ENCODE measurements around the gene HPSE2. TPM values are rescaled to one million over a fixed set of nuclear protein-coding genes. Genes with fewer than 3 reads are reported as not detected.
"Not testable (repeated sequence)": the region's sequence is repeated elsewhere in the genome, so short reads cannot be mapped to it uniquely, and the experiment has no call there.

Gene HPSE2
- total and polyA plus RNA-seq, 7 experiments from 2014 or later: not detected

DNA sequence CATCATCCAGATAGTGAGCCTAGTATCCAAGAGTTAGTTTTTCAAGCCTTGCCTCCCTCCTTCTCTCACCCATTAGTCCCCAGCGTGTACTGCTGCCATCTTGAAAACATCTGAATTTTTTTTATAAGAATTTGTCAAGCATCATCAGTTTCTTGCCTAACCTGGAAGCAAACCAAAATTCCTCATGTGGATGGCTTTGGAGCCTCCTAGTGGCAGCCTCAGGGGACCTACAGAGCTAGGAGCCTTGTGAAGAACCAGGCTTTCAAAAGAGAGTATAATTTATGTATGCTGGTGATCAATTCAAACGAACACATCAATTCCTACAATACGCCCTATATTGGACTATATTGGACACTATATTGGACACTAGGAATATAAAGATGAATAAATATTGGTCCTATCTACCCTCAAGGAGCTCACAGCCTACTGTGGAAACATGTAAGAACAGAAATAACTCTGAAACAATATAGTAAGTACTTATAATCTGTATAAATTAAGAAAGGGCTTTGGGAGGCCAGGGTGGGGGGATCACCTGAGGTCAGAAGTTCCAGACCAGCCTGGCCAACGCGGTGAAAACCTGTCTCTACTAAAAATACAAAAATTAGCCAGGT is 63.4 kb downstream of the HPSE2 start:
- H3K4me3 ChIP-seq (ENCODE audit: low read length): no peak overlapping the region
- no peaks in the 10 kb centered on the region for H3K36me3 ChIP-seq (ENCODE audit: control insufficient read depth in 2 of 3, insufficient read depth in 3 of 3, low read length in 3 of 3)
- Mint-ChIP-seq H3K27ac (no peak overlapping the region), H3K4me1 (no peaks in the 10 kb centered on the region), H3K27me3 (peaks cover 2 to 31% (median 14%) of the 10 kb centered on the region in 5 donors), H3K36me3 (no peaks in the 10 kb centered on the region), H3K4me3 (no peak overlapping the region), H3K9me3 (peaks cover 0 to 10% (median 0%) of the 10 kb centered on the region in 11 donors)
- no peaks in the 10 kb centered on the region for H3K9me3 ChIP-seq (ENCODE audit: control insufficient read depth in 2 of 3, low read length in 3 of 3)
- H3K27me3 ChIP-seq (ENCODE audit: control insufficient read depth in 2 of 2, insufficient read depth in 2 of 2, low read length in 2 of 2): no peaks in the 10 kb centered on the region
- no peak overlapping the region for H3K27ac ChIP-seq (ENCODE audit: low read depth, low read length)
- intact Hi-C loops (cut with micrococcal nuclease): no loop called here
- POLR2A ChIA-PET: no interaction called here
- DNase-seq (no peak), ATAC-seq (no peak)
- CTCF ChIA-PET: no interaction called here
- no peaks in the 10 kb centered on the region for H3K4me1 ChIP-seq (ENCODE audit: control insufficient read depth in 2 of 2, insufficient read depth in 2 of 2, low read length in 2 of 2)

DNA sequence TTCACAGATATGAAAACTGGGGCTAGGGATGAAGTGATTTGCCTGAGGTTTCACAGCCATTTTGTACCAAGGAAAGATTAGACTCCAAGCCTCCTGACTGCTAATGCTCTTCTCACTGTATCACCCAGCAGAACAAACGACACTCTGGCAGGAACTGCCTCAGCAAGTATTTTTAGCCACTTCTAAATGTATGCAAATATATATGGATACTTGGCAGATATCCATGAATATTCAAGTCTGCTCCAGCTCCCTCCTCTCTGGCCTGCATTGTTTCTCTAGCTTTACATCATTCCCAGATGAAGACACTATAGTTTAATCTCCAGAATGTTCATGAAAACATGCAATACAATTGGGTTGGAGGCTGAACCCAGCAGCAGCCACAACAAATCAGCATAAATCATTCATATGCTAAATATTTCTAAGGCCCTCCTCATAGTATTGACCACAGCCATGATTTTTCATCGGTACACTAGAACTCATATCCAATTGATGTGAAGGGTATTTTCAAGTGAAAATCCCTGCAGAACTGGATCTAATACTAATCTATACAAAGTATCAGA is 65.5 kb downstream of the HPSE2 start:
- H3K9me3 ChIP-seq (ENCODE audit: control insufficient read depth in 2 of 3, low read length in 3 of 3): no peaks in the 10 kb centered on the region
- no peak overlapping the region for H3K4me3 ChIP-seq (ENCODE audit: low read length)
- Mint-ChIP-seq H3K9me3 (peaks cover 0 to 10% (median 0%) of the 10 kb centered on the region in 11 donors), H3K4me3 (no peak overlapping the region), H3K27me3 (peaks cover 0 to 27% (median 6%) of the 10 kb centered on the region in 5 donors), H3K36me3 (no peaks in the 10 kb centered on the region), H3K27ac (no peak overlapping the region), H3K4me1 (no peaks in the 10 kb centered on the region)
- no peak overlapping the region for H3K27ac ChIP-seq (ENCODE audit: low read depth, low read length)
- ATAC-seq (no peak), DNase-seq (no peak)
- no peaks in the 10 kb centered on the region for H3K27me3 ChIP-seq (ENCODE audit: control insufficient read depth in 2 of 2, insufficient read depth in 2 of 2, low read length in 2 of 2)
- POLR2A ChIA-PET: no interaction called here
- no peaks in the 10 kb centered on the region for H3K36me3 ChIP-seq (ENCODE audit: control insufficient read depth in 2 of 3, insufficient read depth in 3 of 3, low read length in 3 of 3)
- intact Hi-C loops (cut with micrococcal nuclease): no loop called here
- CTCF ChIA-PET: no interaction called here
- H3K4me1 ChIP-seq (ENCODE audit: control insufficient read depth in 2 of 2, insufficient read depth in 2 of 2, low read length in 2 of 2): no peaks in the 10 kb centered on the region

DNA sequence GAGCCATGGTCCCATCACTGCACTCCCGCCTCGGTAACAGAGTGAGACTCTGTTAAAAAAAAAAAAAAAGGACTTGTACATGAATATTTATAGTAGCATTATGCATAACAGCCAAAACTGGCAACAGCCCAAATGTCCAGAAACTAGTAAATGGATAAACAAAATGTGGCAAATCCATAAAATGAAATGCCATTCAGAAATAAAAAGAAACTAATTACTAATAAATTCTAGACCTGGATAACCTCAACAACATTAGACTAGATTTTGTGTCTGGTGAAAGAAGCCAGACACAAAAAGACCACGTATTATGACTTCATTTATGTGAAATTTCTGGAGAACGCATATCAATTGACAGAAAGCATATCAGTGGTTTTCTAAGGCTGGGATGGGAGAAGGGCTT is 74.5 kb downstream of the HPSE2 start:
- H3K27ac Mint-ChIP-seq: no peak overlapping the region
- H3K4me3 Mint-ChIP-seq: no peak overlapping the region
- peaks cover 0 to 4% (median 0%) of the 10 kb centered on the region in 11 donors for H3K9me3 Mint-ChIP-seq
- CTCF ChIA-PET: no interaction called here
- no peaks in the 10 kb centered on the region for H3K36me3 Mint-ChIP-seq
- Histone ChIP-seq H3K27me3 (ENCODE audit: control insufficient read depth in 2 of 2, insufficient read depth in 2 of 2, low read length in 2 of 2) (no peaks in the 10 kb centered on the region), H3K9me3 (ENCODE audit: control insufficient read depth in 2 of 3, low read length in 3 of 3) (no peaks in the 10 kb centered on the region), H3K27ac (ENCODE audit: low read depth, low read length) (no peak overlapping the region), H3K4me3 (ENCODE audit: low read length) (no peak overlapping the region), H3K36me3 (ENCODE audit: control insufficient read depth in 2 of 3, insufficient read depth in 3 of 3, low read length in 3 of 3) (no peaks in the 10 kb centered on the region), H3K4me1 (ENCODE audit: control insufficient read depth in 2 of 2, insufficient read depth in 2 of 2, low read length in 2 of 2) (no peaks in the 10 kb centered on the region)
- intact Hi-C loops (cut with micrococcal nuclease): no loop called here
- no peaks in the 10 kb centered on the region for H3K27me3 Mint-ChIP-seq
- no peak for DNase-seq
- H3K4me1 Mint-ChIP-seq: no peaks in the 10 kb centered on the region
- POLR2A ChIA-PET: no interaction called here
- ATAC-seq: no peak

DNA sequence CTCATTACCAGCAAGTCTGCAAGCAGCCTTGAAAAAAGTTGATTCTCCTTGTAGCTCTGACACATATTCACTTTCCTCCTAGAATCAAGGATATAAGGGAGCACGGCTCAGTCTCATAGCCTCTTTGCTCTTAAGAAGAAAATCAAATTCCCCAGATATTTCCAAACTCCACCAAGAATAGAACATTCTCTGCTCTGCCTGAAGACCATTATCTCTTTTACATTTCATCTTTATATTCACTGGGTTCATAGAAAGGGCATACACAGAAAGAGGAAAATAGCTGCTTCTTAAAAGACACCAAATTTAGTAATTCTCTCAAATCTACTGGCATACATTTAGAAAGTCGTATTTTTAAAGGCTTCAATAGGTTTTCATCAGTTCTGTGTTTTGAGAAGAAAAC is 92.0 kb downstream of the HPSE2 start:
- ATAC-seq: no peak
- H3K4me3 ChIP-seq (ENCODE audit: low read length): no peak overlapping the region
- peaks cover 0 to 4% (median 0%) of the 10 kb centered on the region in 11 donors for H3K9me3 Mint-ChIP-seq
- CTCF ChIA-PET: no interaction called here
- peaks cover 0 to 4% (median 0%) of the 10 kb centered on the region in 5 donors for H3K27me3 Mint-ChIP-seq
- H3K27ac Mint-ChIP-seq: no peak overlapping the region
- no peak overlapping the region for H3K4me3 Mint-ChIP-seq
- H3K27ac ChIP-seq (ENCODE audit: low read depth, low read length): no peak overlapping the region
- no peaks in the 10 kb centered on the region for H3K9me3 ChIP-seq (ENCODE audit: control insufficient read depth in 2 of 3, low read length in 3 of 3)
- H3K36me3 ChIP-seq (ENCODE audit: control insufficient read depth in 2 of 3, insufficient read depth in 3 of 3, low read length in 3 of 3): no peaks in the 10 kb centered on the region
- POLR2A ChIA-PET: no interaction called here
- H3K4me1 ChIP-seq (ENCODE audit: control insufficient read depth in 2 of 2, insufficient read depth in 2 of 2, low read length in 2 of 2): no peaks in the 10 kb centered on the region
- H3K36me3 Mint-ChIP-seq: no peaks in the 10 kb centered on the region
- H3K27me3 ChIP-seq (ENCODE audit: control insufficient read depth in 2 of 2, insufficient read depth in 2 of 2, low read length in 2 of 2): peaks cover 0 to 3% of the 10 kb centered on the region in 2 donors
- no peaks in the 10 kb centered on the region for H3K4me1 Mint-ChIP-seq
- no peak for DNase-seq
- intact Hi-C loops (cut with micrococcal nuclease): no loop called here

DNA sequence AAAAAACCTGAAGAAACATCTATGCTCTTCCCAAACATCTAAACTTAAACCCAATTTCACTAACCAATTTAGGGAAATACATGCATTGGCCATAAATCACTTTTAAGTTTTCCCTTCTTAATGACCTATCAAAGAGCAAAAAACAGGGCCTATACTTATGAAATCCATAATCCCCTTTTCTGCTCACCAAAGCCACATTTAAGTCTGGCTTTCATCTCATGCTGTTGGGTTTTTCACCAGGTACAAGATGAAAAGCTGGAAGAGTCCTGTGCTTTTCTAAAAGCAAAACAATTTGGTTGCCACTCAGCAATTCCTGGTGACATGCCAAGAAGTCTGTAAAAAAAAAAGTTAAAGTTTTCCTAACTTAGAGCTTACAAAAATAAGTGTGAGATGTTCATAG is 92.6 kb downstream of the HPSE2 start:
- Histone ChIP-seq H3K27me3 (ENCODE audit: control insufficient read depth in 2 of 2, insufficient read depth in 2 of 2, low read length in 2 of 2) (peaks cover 0 to 3% of the 10 kb centered on the region in 2 donors), H3K4me1 (ENCODE audit: control insufficient read depth in 2 of 2, insufficient read depth in 2 of 2, low read length in 2 of 2) (no peaks in the 10 kb centered on the region), H3K27ac (ENCODE audit: low read depth, low read length) (no peak overlapping the region), H3K9me3 (ENCODE audit: control insufficient read depth in 2 of 3, low read length in 3 of 3) (no peaks in the 10 kb centered on the region), H3K4me3 (ENCODE audit: low read length) (no peak overlapping the region), H3K36me3 (ENCODE audit: control insufficient read depth in 2 of 3, insufficient read depth in 3 of 3, low read length in 3 of 3) (no peaks in the 10 kb centered on the region)
- H3K36me3 Mint-ChIP-seq: no peaks in the 10 kb centered on the region
- ATAC-seq: no peak
- H3K27me3 Mint-ChIP-seq: peaks cover 0 to 4% (median 0%) of the 10 kb centered on the region in 5 donors
- ChIA-PET POLR2A (no interaction called here), CTCF (no interaction called here)
- DNase-seq: no peak
- no peaks in the 10 kb centered on the region for H3K4me1 Mint-ChIP-seq
- intact Hi-C loops (cut with micrococcal nuclease): no loop called here
- H3K9me3 Mint-ChIP-seq: peaks cover 0 to 3% (median 0%) of the 10 kb centered on the region in 11 donors
- H3K27ac Mint-ChIP-seq: no peak overlapping the region
- H3K4me3 Mint-ChIP-seq: no peak overlapping the region

DNA sequence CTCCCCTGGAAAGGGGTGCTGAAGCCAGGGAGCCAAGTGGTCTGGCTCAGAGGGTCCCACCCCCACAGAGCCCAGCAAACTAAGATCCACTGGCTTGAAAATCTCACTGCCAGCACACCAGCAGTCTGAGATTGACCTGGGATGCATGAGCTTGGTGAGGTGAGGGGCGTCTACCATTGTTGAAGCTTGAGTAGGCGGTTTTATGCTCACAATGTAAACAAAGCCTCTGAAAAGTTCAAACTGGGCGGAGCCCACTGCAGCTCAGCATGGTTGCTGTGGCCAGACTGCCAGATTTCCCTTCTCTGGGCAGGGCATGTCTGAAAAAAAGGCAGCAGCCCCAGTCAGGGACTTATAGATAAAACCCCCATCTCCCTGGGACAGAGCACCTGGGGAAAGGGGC is 102.8 kb downstream of the HPSE2 start:
- H3K36me3 Mint-ChIP-seq; H3K27me3 ChIP-seq (ENCODE audit: control insufficient read depth in 2 of 2, insufficient read depth in 2 of 2, low read length in 2 of 2); H3K4me3 ChIP-seq (ENCODE audit: low read length); CTCF ChIA-PET; POLR2A ChIA-PET; ATAC-seq; H3K4me3 Mint-ChIP-seq; H3K27ac ChIP-seq (ENCODE audit: low read depth, low read length); H3K4me1 ChIP-seq (ENCODE audit: control insufficient read depth in 2 of 2, insufficient read depth in 2 of 2, low read length in 2 of 2); H3K36me3 ChIP-seq (ENCODE audit: control insufficient read depth in 2 of 3, insufficient read depth in 3 of 3, low read length in 3 of 3); H3K4me1 Mint-ChIP-seq; H3K9me3 ChIP-seq (ENCODE audit: control insufficient read depth in 2 of 3, low read length in 3 of 3); intact Hi-C loops (cut with micrococcal nuclease); H3K27ac Mint-ChIP-seq; H3K27me3 Mint-ChIP-seq; DNase-seq: not testable (repeated sequence)
- peaks cover 0 to 20% (median 7%) of the 10 kb centered on the region in 11 donors for H3K9me3 Mint-ChIP-seq

DNA sequence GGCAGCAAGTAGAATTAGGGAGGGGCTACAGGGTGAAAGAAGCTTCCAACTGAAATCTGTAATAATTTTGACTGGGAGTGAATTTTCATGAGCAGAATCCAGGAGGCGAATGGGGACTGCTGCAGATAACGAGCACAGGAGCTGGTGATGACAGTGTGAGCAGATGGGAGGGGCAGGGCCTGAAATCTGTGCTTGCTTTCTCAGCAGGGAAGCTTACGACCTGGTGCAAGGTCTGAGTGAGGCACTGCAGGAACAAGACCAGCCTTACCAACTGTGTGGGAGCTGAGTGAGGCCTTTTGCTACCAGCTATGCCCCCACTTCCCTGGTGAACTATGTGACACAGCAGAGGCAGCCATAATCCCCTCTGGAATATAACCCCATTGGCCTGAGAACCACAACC is 109.8 kb downstream of the HPSE2 start:
- Histone ChIP-seq H3K4me1 (ENCODE audit: control insufficient read depth in 2 of 2, insufficient read depth in 2 of 2, low read length in 2 of 2) (no peaks in the 10 kb centered on the region), H3K27ac (ENCODE audit: low read depth, low read length) (no peak overlapping the region), H3K27me3 (ENCODE audit: control insufficient read depth in 2 of 2, insufficient read depth in 2 of 2, low read length in 2 of 2) (no peaks in the 10 kb centered on the region), H3K4me3 (ENCODE audit: low read length) (no peak overlapping the region), H3K36me3 (ENCODE audit: control insufficient read depth in 2 of 3, insufficient read depth in 3 of 3, low read length in 3 of 3) (no peaks in the 10 kb centered on the region), H3K9me3 (ENCODE audit: control insufficient read depth in 2 of 3, low read length in 3 of 3) (no peaks in the 10 kb centered on the region)
- POLR2A ChIA-PET: no interaction called here
- DNase-seq (no peak), ATAC-seq (no peak)
- peaks cover 0 to 37% (median 8%) of the 10 kb centered on the region in 11 donors for H3K9me3 Mint-ChIP-seq
- intact Hi-C loops (cut with micrococcal nuclease): no loop called here
- no peak overlapping the region for H3K27ac Mint-ChIP-seq
- peaks cover 0 to 16% (median 0%) of the 10 kb centered on the region in 5 donors for H3K27me3 Mint-ChIP-seq
- CTCF ChIA-PET: no interaction called here
- H3K4me1 Mint-ChIP-seq: no peaks in the 10 kb centered on the region
- no peak overlapping the region for H3K4me3 Mint-ChIP-seq
- no peaks in the 10 kb centered on the region for H3K36me3 Mint-ChIP-seq
